Astrocyte (in vitro differentiated cells and primary cell): ENCODE data around the gene QRICH1. TPM values are rescaled to one million over a fixed set of nuclear protein-coding genes. Genes with fewer than 3 reads are reported as not detected.

Experiments used
- DNase-seq: peaks from one replicate; pipeline ENCODE4 v3.0.0-alpha.2; 2010; ENCODE audit warnings: low read depth
- FAIRE-seq: peaks from 2 replicates; lab custom pipeline; 2011; peaks lifted over from hg19 to GRCh38; lab: Jason Lieb, UNC
- H2AFZ ChIP-seq: 2 replicates; pipeline ENCODE4 v1.6.0; 2012; ENCODE audit warnings: low read depth, low read length, inconsistent platforms
- H3K27ac ChIP-seq: 2 replicates; pipeline ENCODE4 v1.5.1; 2011; ENCODE audit warnings: low read depth, low read length, inconsistent platforms
- H3K27me3 ChIP-seq: 2 replicates; pipeline ENCODE4 v1.6.0; 2011; ENCODE audit warnings: low read length, inconsistent platforms; ENCODE audit not compliant: insufficient read depth
- H3K36me3 ChIP-seq: 2 replicates; pipeline ENCODE4 v1.5.1; 2011; ENCODE audit warnings: low read length, inconsistent platforms; ENCODE audit not compliant: insufficient read depth
- H3K4me1 ChIP-seq: 2 replicates; pipeline ENCODE4 v1.5.1; 2011; ENCODE audit warnings: low read length, inconsistent platforms; ENCODE audit not compliant: insufficient read depth
- H3K4me2 ChIP-seq: 2 replicates; pipeline ENCODE4 v1.6.0; 2012; ENCODE audit warnings: low read length, inconsistent platforms
- H3K4me3 ChIP-seq: 2 replicates; pipeline ENCODE4 v1.5.1; 2011; ENCODE audit warnings: low read depth, mild to moderate bottlenecking, low read length, inconsistent platforms; ENCODE audit not compliant: insufficient read depth
- H3K79me2 ChIP-seq: 2 replicates; pipeline ENCODE4 v1.6.0; 2012; ENCODE audit warnings: mild to moderate bottlenecking, low read length, inconsistent platforms; ENCODE audit not compliant: insufficient read depth
- H3K9ac ChIP-seq: 2 replicates; pipeline ENCODE4 v1.6.0; 2012; ENCODE audit warnings: mild to moderate bottlenecking, low read length, inconsistent platforms
- H3K9me3 ChIP-seq: 2 replicates; pipeline ENCODE4 v1.5.1; 2012; ENCODE audit warnings: low read depth, mild to moderate bottlenecking, low read length, inconsistent platforms; ENCODE audit not compliant: insufficient read depth
- H4K20me1 ChIP-seq: 2 replicates; pipeline ENCODE4 v1.6.0; 2012; ENCODE audit warnings: low read length, inconsistent platforms; ENCODE audit not compliant: insufficient read depth
- H3K27ac Mint-ChIP-seq: one replicate; pipeline ENCODE4 v1.8.0; 2021; ENCODE audit warnings: mild to moderate bottlenecking, mixed read lengths; ENCODE audit not compliant: unreplicated experiment
- H3K27me3 Mint-ChIP-seq: one replicate; pipeline ENCODE4 v1.8.0; 2021; ENCODE audit warnings: low read depth, mixed read lengths; ENCODE audit not compliant: unreplicated experiment
- H3K36me3 Mint-ChIP-seq: one replicate; pipeline ENCODE4 v1.8.0; 2021; ENCODE audit warnings: low read depth, mixed read lengths; ENCODE audit not compliant: unreplicated experiment
- H3K4me1 Mint-ChIP-seq: one replicate; pipeline ENCODE4 v1.8.0; 2021; ENCODE audit warnings: low read depth, mixed read lengths; ENCODE audit not compliant: unreplicated experiment
- H3K4me3 Mint-ChIP-seq: one replicate; pipeline ENCODE4 v1.8.0; 2021; ENCODE audit warnings: mild to moderate bottlenecking, moderate library complexity, mixed read lengths; ENCODE audit not compliant: unreplicated experiment
- H3K9me3 Mint-ChIP-seq: one replicate; pipeline ENCODE4 v1.8.0; 2021; ENCODE audit warnings: mild to moderate bottlenecking, mixed read lengths; ENCODE audit not compliant: unreplicated experiment
- EZH2 ChIP-seq: IDR thresholded peaks from 2 replicates; pipeline ENCODE4 v1.6.1; 2012; ENCODE audit warnings: mild to moderate bottlenecking, low read length, inconsistent platforms; ENCODE audit not compliant: insufficient read depth
- total RNA-seq: library from RNA; stranded (reverse); gene quantifications from 2 replicates; pipeline ENCODE4 v1.2.1, GENCODE V29; 2021
- TF ChIP-seq, protein P1 (sequence below): IDR thresholded peaks from 2 replicates; pipeline ENCODE4 v1.5.1; 2011; ENCODE audit warnings: low read depth, mild to moderate bottlenecking, inconsistent platforms, low read length, moderate library complexity; ENCODE audit not compliant: insufficient read depth

The QRICH1 gene
- total RNA-seq, 1 donor from 2014 or later, result 119 TPM

DNA sequence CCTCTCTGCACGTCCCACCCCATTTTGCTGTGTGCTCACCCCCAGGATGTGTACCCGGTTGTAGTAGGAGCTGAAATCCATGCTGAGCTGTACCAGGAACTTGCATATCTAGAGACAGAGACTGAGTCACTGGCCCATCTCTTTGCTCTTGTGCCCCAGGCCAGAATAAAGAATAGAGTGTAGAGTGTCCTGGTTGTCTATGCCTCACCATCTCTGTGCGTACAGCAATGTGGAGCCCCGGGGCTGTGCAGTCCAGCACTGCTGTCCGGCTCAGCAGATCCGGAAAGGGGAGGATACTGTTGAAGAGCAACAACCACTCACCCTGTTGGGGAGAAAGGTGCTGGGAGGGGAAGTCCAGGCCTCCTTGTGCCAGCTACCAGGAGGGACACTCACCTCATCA lies 78.1 kb downstream of the QRICH1 start:
- Histone ChIP-seq H3K27me3 (no peaks in the 10 kb centered on the region), H2AFZ (no peak overlapping the region), H4K20me1 (peaks cover 62% of the 10 kb centered on the region), H3K4me1 (peaks cover 22% of the 10 kb centered on the region), H3K9ac (no peak overlapping the region), H3K79me2 (peaks cover 80% of the 10 kb centered on the region), H3K9me3 (no peaks in the 10 kb centered on the region), H3K4me2 (no peak overlapping the region), H3K36me3 (peaks cover 27% of the 10 kb centered on the region), H3K27ac (no peak overlapping the region), H3K4me3 (no peak overlapping the region)
- Mint-ChIP-seq H3K36me3 (peaks cover 26% of the 10 kb centered on the region), H3K4me3 (no peak overlapping the region), H3K27ac (peak overlapping the region; percentile 69), H3K4me1 (peaks cover 12% of the 10 kb centered on the region), H3K27me3 (no peaks in the 10 kb centered on the region), H3K9me3 (no peaks in the 10 kb centered on the region)
- no peak for DNase-seq
- no peak for FAIRE-seq
- no peak for TF ChIP-seq EZH2

DNA sequence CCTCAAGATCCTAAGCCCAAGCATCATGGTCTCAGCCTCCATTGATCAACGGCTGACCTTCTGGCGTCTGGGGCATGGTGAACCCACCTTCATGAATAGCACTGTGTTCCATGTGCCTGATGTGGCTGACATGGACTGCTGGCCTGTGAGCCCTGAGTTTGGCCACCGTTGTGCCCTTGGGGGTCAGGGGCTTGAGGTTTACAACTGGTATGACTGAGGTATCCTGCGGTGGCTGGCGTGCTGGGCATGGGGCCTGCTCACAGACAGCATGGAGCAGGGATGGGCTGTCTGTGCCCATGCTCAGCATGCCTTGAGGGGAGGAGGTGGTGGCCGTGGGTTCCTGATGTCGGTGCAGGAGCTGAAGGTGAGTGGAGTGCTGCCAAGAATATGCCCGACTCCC lies 78.8 kb downstream of the QRICH1 start:
- H3K36me3 ChIP-seq, result peaks cover 27% of the 10 kb centered on the region
- H3K27ac Mint-ChIP-seq, result peak overlapping the region; percentile 27
- peaks cover 79% of the 10 kb centered on the region for H3K79me2 ChIP-seq
- FAIRE-seq (no peak), DNase-seq (no peak)
- H3K4me1 Mint-ChIP-seq, result peaks cover 10% of the 10 kb centered on the region
- H3K4me1 ChIP-seq, result peaks cover 19% of the 10 kb centered on the region
- H3K27me3 Mint-ChIP-seq, result no peaks in the 10 kb centered on the region
- no peaks in the 10 kb centered on the region for H3K27me3 ChIP-seq
- TF ChIP-seq EZH2, result no peak
- TF ChIP-seq, protein P1, sequence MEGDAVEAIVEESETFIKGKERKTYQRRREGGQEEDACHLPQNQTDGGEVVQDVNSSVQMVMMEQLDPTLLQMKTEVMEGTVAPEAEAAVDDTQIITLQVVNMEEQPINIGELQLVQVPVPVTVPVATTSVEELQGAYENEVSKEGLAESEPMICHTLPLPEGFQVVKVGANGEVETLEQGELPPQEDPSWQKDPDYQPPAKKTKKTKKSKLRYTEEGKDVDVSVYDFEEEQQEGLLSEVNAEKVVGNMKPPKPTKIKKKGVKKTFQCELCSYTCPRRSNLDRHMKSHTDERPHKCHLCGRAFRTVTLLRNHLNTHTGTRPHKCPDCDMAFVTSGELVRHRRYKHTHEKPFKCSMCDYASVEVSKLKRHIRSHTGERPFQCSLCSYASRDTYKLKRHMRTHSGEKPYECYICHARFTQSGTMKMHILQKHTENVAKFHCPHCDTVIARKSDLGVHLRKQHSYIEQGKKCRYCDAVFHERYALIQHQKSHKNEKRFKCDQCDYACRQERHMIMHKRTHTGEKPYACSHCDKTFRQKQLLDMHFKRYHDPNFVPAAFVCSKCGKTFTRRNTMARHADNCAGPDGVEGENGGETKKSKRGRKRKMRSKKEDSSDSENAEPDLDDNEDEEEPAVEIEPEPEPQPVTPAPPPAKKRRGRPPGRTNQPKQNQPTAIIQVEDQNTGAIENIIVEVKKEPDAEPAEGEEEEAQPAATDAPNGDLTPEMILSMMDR, result no peak
- no peaks in the 10 kb centered on the region for H3K9me3 ChIP-seq
- H3K9me3 Mint-ChIP-seq, result no peaks in the 10 kb centered on the region
- H3K4me3 Mint-ChIP-seq, result peak overlapping the region; percentile 28
- no peak overlapping the region for H3K27ac ChIP-seq
- no peak overlapping the region for H3K4me3 ChIP-seq
- H3K36me3 Mint-ChIP-seq, result peaks cover 26% of the 10 kb centered on the region
- no peak overlapping the region for H3K4me2 ChIP-seq
- no peak overlapping the region for H3K9ac ChIP-seq
- peaks cover 63% of the 10 kb centered on the region for H4K20me1 ChIP-seq
- no peak overlapping the region for H2AFZ ChIP-seq

DNA sequence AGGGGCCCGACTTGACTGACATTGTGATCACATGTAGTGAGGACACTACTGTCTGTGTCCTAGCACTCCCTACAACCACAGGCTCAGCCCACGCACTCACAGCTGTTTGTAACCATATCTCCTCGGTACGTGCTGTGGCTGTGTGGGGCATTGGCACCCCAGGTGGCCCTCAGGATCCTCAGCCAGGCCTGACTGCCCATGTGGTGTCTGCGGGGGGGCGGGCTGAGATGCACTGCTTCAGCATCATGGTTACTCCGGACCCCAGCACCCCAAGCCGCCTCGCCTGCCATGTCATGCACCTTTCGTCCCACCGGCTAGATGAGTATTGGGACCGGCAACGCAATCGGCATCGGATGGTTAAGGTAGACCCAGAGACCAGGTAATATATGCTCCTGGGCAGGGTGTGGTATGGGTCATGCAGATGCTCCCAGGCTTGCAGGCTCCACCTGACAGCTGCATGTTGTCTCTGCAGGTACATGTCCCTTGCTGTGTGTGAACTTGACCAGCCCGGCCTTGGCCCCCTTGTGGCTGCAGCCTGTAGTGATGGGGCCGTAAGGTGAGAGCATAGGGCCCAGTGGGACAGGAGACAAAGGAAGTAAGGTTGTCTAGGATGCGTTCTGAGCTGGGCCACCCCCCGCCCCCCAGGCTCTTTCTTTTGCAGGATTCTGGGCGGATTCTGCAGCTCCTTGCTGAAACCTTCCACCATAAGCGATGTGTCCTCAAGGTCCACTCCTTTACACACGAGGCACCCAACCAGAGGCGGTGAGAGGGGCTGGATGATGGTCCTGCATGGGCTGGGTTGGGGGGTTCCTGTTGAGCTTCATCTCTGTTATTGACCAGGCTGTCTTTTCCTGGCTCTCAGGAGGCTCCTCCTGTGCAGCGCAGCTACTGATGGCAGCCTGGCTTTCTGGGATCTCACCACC lies 79.9 kb downstream of the QRICH1 start:
- H3K79me2 ChIP-seq, result peaks cover 84% of the 10 kb centered on the region
- Mint-ChIP-seq H3K4me1 (peaks cover 8% of the 10 kb centered on the region), H3K27ac (no peak overlapping the region), H3K27me3 (no peaks in the 10 kb centered on the region), H3K9me3 (no peaks in the 10 kb centered on the region), H3K4me3 (no peak overlapping the region), H3K36me3 (peaks cover 26% of the 10 kb centered on the region)
- H3K4me3 ChIP-seq, result no peak overlapping the region
- DNase-seq, result no peak
- H3K9ac ChIP-seq, result no peak overlapping the region
- FAIRE-seq, result no peak
- H3K27ac ChIP-seq, result no peak overlapping the region
- H2AFZ ChIP-seq, result no peak overlapping the region
- H3K4me1 ChIP-seq, result peaks cover 13% of the 10 kb centered on the region
- H3K9me3 ChIP-seq, result no peaks in the 10 kb centered on the region
- no peaks in the 10 kb centered on the region for H3K27me3 ChIP-seq
- H4K20me1 ChIP-seq, result peaks cover 72% of the 10 kb centered on the region
- no peak overlapping the region for H3K4me2 ChIP-seq
- no peak for TF ChIP-seq EZH2
- TF ChIP-seq, protein P1, result peak; percentile 44
- peaks cover 27% of the 10 kb centered on the region for H3K36me3 ChIP-seq
